T follicular helper cell (primary cell): ENCODE measurements around the gene OR56A3.
"Not testable (repeated sequence)": the region's sequence is repeated elsewhere in the genome, so short reads cannot be mapped to it uniquely, and the experiment has no call there.

Experiments used
- DNase-seq: peaks from one replicate; pipeline ENCODE4 v3.0.0-alpha.2; 2020; ENCODE audit warnings: low read depth
- total RNA-seq, 2 experiments: gene quantifications; one replicate each; lab custom pipeline; 2026; lab: John Stamatoyannopoulos, UW

OR56A3 gene
- total RNA-seq: 0 reads per million in 2 experiments

GRCh38 chr11:5941951-5942350 is at the start of gene OR56A3:
TSS of gene OR56A3 (plus strand) at chr11:5942251. CDS start at chr11:5947347, 5,096 bp downstream.
- DNase-seq: no peak

GRCh38 chr11:5892908-5893307 is 49.1 kb upstream of the OR56A3 start, which contains the start of gene OR52E5:
TSS of gene OR52E5 (plus strand) at chr11:5893208. CDS start at chr11:5900777, 7,569 bp downstream.
- no peak for DNase-seq

GRCh38 chr11:5899534-5899933 is 42.5 kb upstream of the OR56A3 start:
- DNase-seq: no peak

- DNase-seq: no peak
Measured at GRCh38 chr11:5910540-5910939, 31.5 kb upstream of the OR56A3 start.

- no peak for DNase-seq
Measured at GRCh38 chr11:5922749-5923426, 19.2 kb upstream of the OR56A3 start.

GRCh38 chr11:5923427-5923776 is 18.6 kb upstream of the OR56A3 start:
- no peak for DNase-seq

- no peak for DNase-seq
Measured at GRCh38 chr11:5923794-5924193, 18.3 kb upstream of the OR56A3 start.

- DNase-seq: no peak
Measured at GRCh38 chr11:5928271-5928670, 13.8 kb upstream of the OR56A3 start.

GRCh38 chr11:5928811-5929210 is 13.2 kb upstream of the OR56A3 start:
- no peak for DNase-seq

GRCh38 chr11:5929571-5930368 is 12.3 kb upstream of the OR56A3 start:
- DNase-seq: no peak

GRCh38 chr11:5930614-5931013 is 11.4 kb upstream of the OR56A3 start:
- DNase-seq: no peak

- no peak for DNase-seq
Measured at GRCh38 chr11:5931061-5931460, 11.0 kb upstream of the OR56A3 start.

- DNase-seq: no peak
Measured at GRCh38 chr11:5932671-5933070, 9.4 kb upstream of the OR56A3 start.

- no peak for DNase-seq
Measured at GRCh38 chr11:5933116-5933515, 8.9 kb upstream of the OR56A3 start.

- no peak for DNase-seq
Measured at GRCh38 chr11:5937868-5938602, 4.0 kb upstream of the OR56A3 start.

GRCh38 chr11:5938603-5938965 is 3.5 kb upstream of the OR56A3 start:
- DNase-seq: no peak

- no peak for DNase-seq
Measured at GRCh38 chr11:5940748-5941147, 1.3 kb upstream of the OR56A3 start.

- no peak for DNase-seq
Measured at GRCh38 chr11:5955586-5955985, 13.5 kb downstream of the OR56A3 start.

GRCh38 chr11:5960704-5961320 is 18.8 kb downstream of the OR56A3 start:
- not testable (repeated sequence) for DNase-seq

GRCh38 chr11:5966958-5967357 is 24.9 kb downstream of the OR56A3 start:
- DNase-seq: no peak

- no peak for DNase-seq
Measured at GRCh38 chr11:5967708-5968107, 25.7 kb downstream of the OR56A3 start.

GRCh38 chr11:5968394-5968793 is 26.3 kb downstream of the OR56A3 start, which contains the start of gene OR56A5:
TSS of gene OR56A5 (minus strand) at chr11:5968494. CDS start at chr11:5968494, 0 bp downstream.
- no peak for DNase-seq
